GM21367 (cell line): ENCODE results near the gene TFG.
A peak's percentile ranks its signal among the peaks of the same experiment; 100 is the strongest.

Experiments used
- ATAC-seq: cut with Tn5 transposase; IDR thresholded peaks from one replicate; pipeline ENCODE4 v1.9.1; 2021; ENCODE audit not compliant: unreplicated experiment

Gene TFG

GRCh38 chr3:100703865-100704264, 5.4 kb upstream of the TFG start:
- no peak for ATAC-seq

DNA sequence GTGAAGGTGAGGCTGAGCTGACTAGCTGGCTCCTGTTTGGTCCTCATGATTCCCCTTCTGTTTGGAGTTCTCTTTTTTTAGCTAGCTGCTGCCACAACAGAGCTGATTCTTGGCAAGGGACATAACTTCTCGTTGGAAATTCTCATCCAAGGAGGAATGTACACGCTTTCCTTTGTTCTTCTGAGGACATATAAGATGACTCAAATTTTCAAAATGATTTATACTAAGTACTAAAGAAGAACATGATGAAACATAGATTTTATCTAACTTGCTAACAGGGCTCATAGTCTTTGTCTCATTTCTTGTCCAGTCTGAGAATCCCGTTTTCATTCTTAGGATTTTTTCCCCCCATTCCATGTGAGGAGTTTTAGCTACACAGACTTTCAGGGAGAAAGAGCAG, 2.9 kb upstream of the TFG start:
- ATAC-seq: no peak

DNA sequence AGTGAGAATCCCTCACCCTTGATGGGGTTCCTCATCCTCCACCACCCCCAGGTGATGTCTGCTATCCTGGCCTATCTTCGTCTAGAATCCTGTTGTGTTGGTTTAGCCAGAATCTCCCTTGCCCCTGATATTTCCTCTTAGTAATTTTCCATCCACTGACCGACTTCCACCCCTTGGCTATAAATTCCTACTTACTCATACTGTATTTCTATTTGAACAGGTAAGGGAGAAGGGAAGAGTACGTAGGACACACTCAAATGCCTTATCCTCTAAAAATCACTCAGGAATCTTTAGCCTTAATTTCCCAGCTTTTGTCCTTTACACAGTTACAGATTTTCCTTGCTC, 678 bp upstream of the TFG start:
- ATAC-seq: no peak

DNA sequence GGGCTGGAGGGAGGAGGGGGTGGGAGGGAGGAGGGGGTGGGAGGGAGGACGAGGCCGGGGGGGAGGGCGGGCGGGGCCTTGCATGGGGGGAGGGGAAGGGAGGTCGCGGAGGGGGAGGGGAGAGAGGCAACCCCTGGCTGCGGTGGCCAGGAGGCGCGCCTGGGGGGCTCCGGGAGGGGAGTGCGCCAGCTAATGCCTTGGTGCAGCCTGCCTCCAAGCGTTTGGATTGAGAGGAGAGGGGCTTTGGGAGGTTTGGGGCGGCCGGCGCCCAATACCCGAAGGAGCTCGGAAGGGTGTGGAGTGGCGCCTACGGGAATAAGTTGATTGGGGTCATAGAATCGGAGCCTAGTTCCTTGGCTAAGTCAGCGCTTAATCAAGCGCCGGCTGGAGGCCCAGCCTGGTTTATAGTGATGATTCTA, 557 bp downstream of the TFG start:
- no peak for ATAC-seq

DNA sequence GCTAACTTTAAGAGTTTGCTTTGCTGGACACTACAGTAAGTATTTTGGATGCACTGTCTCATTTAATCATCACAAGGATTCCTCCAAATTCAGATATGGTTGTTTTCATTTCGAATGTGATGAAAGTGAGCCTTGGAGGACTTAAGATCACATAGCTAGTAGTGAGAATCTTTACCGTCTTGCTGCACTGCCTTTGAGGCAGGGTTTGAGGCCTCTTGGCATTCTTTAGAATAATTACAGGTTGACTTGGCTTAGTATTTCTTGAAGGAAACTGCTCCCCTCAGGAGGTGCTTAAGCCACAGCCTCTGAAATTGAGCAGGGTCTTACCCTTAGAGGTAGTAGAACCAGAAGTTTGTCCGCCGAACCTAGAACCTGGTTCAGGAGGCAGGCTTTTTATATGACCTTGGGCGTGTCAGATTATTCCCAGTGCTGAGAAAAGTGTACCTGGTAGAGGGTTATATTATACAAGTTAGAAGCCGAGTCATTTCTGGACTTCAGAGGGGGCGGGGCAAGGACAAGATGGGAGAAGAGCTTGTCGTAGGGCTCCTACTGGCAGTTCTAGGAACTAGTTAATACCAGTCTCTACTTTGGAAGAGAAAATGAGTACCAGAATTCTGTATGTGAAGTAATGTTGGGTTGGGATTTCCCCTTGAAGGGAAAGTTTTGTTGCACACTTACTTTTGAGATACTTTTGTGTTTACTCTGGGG, 1.1 kb downstream of the TFG start:
- ATAC-seq: peak; percentile 29

DNA sequence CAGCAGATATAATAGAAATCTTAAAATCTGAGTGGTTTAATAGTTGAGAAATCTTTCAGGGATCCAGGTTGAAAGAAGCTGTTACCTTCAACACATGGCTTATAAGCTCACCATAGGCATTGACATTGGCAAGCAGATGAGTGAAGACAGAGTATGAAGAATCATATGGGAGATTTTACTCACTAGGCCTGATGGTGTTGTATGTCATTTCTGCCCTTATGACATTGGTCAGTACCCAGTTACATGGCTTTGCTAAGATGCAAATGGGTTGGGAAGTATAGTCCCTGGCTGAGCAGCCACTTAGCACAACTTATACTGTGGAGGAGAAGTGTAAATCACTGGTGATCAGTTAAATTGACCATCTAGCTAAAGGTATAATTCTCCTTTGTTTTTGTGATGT, 5.9 kb downstream of the TFG start:
- no peak for ATAC-seq

GRCh38 chr3:100717063-100717462, 7.8 kb downstream of the TFG start:
- no peak for ATAC-seq

DNA sequence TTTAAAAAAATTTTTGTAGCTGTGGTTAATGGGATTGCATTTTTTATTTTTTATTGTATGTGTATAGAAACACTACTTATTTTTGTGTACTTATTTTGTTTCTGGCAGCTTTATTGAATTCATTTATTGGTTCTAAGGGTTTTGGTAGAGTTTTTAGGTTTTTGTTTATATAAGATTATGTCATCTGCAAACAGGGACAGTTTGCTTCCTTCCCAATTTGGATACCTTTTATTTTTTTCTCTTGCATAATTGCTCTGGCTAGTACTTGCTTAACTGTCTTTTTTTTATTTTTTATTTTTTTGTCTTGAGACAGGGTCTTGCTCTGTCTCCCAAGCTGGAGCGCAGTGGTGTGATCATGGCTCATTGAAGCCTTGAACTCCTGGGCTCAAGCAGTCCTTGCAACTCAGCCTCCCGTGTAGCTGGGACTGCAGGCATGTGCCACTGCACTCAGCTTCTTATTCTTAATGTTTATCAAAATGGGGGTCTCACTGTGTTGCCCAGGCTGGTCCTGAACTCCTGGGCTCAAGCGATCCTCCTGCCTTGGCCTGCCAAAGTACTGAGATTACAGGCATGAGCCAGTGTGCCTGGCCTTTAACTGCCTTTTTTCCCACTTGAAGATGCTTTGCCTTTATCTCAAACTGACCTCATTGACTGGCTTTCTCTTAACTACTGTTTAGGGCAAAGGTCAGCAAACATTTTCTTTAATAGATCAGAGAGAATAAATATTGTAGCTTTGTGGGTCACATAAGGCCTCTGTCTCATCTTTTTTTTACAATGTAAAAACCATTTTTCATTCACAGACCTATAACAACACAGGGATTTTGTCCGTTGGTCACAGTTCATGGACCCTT, 8.6 kb downstream of the TFG start:
- ATAC-seq: no peak

- no peak for ATAC-seq
Measured at GRCh38 chr3:100719136-100719535, 9.8 kb downstream of the TFG start.

DNA sequence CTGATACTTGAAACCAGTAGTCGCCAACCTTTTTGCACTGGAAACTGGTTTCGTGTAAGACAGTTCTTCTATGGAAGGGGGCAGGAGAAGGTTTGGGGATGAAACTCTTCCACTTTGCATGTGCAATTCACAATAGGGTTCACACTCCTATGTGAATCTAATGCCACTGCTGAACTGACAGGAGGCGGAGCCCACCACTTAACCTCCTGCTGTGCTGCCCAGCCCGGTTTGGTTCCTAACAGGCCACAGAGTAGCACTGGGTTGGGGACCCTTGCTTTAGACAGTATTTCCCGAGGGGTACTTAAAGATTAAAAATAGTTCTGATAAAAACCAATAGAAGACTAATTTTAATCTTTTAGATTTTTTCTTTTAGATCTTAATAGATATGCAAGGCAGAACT, 11.1 kb downstream of the TFG start:
- no peak for ATAC-seq

- no peak for ATAC-seq
Measured at GRCh38 chr3:100725935-100726513, 16.7 kb downstream of the TFG start.

GRCh38 chr3:100726706-100727105, 17.4 kb downstream of the TFG start:
- ATAC-seq: no peak

DNA sequence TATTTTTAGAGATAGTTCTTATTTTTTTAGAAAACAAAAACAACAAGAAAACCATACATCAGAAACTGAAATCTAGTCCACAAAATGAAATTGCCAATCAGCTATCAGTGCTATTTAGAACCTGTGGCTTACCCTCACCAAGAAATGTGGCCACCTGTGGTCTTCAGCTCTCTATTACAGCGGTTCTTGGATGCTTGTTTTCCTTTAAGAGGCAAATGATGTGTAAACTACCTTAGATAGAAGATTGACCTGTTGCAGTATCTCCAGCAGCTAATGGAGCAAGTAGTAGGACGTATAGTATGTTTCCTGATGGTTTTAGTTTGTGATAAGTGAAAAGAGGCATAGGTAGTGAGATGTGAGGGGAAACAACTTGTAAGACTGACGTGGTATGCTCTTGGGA, 21.2 kb downstream of the TFG start:
- ATAC-seq: no peak

GRCh38 chr3:100732435-100732834, 23.1 kb downstream of the TFG start:
- no peak for ATAC-seq

- ATAC-seq: no peak
Measured at GRCh38 chr3:100737334-100737733, 28.0 kb downstream of the TFG start.

- no peak for ATAC-seq
Measured at GRCh38 chr3:100740207-100740606, 30.9 kb downstream of the TFG start.

GRCh38 chr3:100743535-100743934, 34.2 kb downstream of the TFG start:
- no peak for ATAC-seq

DNA sequence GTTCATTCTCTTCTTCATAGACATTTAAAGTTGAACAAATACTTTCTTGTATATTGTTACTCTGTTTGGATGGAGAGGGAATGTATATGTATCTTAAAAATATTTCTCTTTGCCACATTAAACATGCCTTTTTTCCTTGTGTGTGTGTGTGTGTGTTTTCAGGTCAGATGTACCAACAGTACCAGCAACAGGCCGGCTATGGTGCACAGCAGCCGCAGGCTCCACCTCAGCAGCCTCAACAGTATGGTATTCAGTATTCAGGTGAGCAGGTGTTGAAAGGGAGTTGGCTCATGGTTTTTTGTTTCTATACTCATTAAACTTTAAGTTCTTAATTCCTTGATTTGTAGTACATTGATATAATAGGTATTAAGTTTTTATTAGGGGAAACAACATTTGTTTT, 35.4 kb downstream of the TFG start:
- no peak for ATAC-seq

- ATAC-seq: no peak
Measured at GRCh38 chr3:100745617-100746016, 36.3 kb downstream of the TFG start.

GRCh38 chr3:100746092-100746491, 36.8 kb downstream of the TFG start:
- ATAC-seq: no peak

DNA sequence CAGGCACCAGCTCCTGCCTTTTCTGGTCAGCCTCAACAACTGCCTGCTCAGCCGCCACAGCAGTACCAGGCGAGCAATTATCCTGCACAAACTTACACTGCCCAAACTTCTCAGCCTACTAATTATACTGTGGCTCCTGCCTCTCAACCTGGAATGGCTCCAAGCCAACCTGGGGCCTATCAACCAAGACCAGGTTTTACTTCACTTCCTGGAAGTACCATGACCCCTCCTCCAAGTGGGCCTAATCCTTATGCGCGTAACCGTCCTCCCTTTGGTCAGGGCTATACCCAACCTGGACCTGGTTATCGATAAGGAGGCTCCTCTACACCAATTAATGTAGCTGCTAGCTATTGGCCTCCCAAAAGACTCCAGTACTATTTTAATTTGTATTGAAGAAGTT, 38.9 kb downstream of the TFG start:
- ATAC-seq: no peak

DNA sequence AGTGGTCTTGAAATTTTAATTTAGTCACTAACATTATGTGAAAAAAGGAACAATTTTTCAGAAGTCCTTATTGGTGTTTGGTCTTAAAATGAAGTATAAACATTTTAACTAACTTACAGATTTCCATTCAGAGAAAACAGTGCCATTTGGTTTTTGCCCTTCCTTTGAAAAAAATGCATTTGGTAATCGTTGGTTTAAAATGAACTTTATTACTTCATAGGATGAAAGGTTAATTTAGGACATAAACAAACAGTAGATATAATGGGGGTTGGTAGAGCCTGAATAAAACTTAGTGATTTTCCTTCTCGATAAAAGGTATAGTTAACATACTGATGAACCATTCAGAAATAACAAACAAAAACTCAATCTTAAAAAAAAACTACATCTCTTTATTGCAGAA, 39.7 kb downstream of the TFG start:
- no peak for ATAC-seq
